Tibial nerve (tissue), 4 donors: Measurements from ENCODE around the gene ABTB1.

Experiments used
- EP300 ChIP-seq, 2 donors: sonication (generic); formaldehyde crosslinking; IDR thresholded peaks; one replicate each; pipeline ENCODE4 v1.6.1; 2017; ENCODE audit warnings: antibody characterized with exemption in 2 of 2, mild to moderate bottlenecking in 1 of 2
- TF ChIP-seq, protein P1 (sequence below), 5 experiments: fragments of 200-600 bp in 3 of 5; fragments of 450-650 bp in 2 of 5; sonication (generic) in 3 of 5; IDR thresholded peaks; one replicate each; pipeline ENCODE4 v1.5.1; 2016 to 2019; ENCODE audit warnings: antibody characterized with exemption in 5 of 5, mild to moderate bottlenecking in 3 of 5, moderate library complexity in 2 of 5

DNA sequence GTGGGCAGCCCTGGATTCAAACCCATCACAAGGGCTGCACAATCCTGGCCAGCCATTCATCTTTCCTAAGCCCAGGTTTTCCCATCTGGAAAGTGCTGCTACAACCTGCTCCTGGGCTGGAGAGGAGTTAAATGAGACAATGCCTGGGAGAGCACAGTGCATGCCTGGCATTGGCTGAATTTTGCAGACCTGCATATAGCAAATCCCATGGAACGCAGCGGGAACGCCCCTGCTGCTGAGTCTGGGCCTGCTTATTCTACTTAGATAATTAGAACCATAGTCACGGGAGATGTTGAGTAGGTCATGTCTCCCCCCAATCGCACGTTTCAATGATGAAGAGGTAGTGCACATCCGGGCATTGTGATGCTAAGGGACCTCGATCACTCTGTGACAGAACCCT is 46.6 kb downstream of the ABTB1 start:
- TF ChIP-seq EP300 (IDR thresholded peaks at IDR 0.05), result no peak
- TF ChIP-seq, protein P1, sequence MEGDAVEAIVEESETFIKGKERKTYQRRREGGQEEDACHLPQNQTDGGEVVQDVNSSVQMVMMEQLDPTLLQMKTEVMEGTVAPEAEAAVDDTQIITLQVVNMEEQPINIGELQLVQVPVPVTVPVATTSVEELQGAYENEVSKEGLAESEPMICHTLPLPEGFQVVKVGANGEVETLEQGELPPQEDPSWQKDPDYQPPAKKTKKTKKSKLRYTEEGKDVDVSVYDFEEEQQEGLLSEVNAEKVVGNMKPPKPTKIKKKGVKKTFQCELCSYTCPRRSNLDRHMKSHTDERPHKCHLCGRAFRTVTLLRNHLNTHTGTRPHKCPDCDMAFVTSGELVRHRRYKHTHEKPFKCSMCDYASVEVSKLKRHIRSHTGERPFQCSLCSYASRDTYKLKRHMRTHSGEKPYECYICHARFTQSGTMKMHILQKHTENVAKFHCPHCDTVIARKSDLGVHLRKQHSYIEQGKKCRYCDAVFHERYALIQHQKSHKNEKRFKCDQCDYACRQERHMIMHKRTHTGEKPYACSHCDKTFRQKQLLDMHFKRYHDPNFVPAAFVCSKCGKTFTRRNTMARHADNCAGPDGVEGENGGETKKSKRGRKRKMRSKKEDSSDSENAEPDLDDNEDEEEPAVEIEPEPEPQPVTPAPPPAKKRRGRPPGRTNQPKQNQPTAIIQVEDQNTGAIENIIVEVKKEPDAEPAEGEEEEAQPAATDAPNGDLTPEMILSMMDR (IDR thresholded peaks at IDR 0.05), result no peak
